Measurements from ENCODE around the gene GSK3B.

GSK3B gene

DNA sequence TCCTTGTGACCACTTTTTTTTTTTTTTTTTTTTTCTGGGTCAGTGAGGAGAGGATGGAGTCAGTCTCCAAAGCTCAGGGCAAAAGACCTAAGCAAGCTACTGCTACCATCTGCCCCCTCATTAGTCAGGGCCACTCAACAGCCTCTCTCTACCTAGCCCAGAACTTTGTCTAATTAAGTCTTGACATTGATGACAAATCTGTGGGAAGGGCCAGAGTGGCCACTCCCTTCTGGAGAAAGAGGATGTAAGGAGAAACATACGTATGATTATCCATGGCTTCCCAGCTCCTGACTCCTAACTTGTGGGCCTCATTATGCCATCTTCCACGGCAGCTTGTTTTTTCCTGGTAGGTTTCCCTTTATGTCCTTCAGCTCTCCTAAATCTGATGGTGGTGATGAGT is 274.4 kb downstream of the GSK3B start:
- no peak for DNase-seq (ENCODE audit: low read depth, low spot score)

DNA sequence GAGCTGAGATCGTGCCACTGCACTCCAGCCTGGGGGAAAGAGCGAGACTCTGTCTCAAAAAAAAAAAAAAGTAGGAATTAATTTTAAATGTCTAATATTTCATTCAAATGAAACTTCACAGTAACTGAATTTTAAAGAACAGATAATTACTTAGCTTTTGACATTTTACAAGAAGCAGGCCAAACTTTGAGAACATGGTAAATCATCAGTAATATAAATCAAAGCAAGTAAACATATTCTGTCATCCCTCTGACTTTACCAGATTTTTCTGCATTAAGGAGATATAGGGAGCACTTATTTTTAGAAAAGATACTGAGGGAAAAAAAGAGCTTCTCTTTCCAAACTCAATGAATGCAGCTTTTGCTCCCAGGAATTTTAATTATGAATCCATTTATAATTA is 275.3 kb downstream of the GSK3B start:
- no peak for DNase-seq (ENCODE audit: low read depth, low spot score)

DNA sequence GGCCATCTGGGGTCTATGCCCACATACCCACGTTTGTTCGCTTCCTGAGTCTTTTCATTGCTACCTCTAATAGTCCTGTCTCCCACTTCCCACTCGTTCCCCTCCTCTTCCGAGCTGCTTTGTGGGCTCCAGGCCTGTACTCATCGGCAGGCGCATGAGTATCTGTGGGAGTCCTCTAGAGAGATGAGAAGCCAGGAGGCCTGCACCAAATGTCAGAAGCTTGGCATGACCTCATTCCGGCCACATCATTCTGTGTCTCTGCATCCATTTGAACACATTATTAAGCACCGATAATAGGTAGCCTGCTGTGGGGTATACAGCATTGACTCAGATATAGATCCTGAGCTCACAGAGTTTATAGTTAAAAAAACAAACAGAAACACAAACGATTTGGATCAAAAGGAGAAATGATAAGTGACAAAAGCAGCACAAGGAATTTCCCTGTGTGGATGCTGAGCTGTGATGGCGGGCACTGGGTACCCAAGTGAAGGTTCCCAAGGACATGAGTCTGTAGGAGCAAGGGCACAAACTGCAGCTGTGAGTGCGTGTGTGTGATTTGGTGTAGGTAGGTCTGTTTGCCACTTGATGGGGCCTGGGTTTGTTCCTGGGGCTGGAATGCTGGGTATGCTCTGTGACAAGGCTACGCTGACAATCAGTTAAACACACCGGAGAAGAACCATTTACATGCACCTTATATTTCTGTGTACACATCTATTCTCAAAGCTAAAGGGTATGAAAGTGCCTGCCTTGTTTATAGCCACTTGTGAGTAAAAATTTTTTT is 276.5 kb downstream of the GSK3B start:
- no peak for DNase-seq (ENCODE audit: low read depth, low spot score)

DNA sequence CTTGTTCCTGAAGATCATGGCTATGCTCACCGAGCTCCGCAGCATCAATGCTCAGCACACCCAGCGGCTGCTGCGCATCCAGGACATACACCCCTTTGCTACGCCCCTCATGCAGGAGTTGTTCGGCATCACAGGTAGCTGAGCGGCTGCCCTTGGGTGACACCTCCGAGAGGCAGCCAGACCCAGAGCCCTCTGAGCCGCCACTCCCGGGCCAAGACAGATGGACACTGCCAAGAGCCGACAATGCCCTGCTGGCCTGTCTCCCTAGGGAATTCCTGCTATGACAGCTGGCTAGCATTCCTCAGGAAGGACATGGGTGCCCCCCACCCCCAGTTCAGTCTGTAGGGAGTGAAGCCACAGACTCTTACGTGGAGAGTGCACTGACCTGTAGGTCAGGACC is 277.2 kb downstream of the GSK3B start:
- no peak for DNase-seq (ENCODE audit: low read depth, low spot score)

DNA sequence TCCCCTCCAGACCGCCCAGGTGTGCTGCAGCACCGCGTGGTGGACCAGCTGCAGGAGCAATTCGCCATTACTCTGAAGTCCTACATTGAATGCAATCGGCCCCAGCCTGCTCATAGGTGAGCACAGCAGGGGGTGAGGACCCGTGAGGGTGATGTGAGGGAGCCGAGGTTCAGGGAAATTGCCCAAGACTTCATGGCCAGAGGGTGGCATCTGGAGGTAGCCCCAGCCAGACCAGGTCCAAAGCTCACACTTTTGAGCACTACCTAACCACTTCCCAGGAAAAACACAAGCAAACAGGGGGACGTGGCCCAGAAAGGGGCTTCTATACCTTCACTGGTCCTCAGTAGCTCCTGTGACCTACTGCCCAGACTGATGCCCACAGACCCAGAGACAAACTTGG is 278.5 kb downstream of the GSK3B start:
- DNase-seq (ENCODE audit: low read depth, low spot score): no peak

DNA sequence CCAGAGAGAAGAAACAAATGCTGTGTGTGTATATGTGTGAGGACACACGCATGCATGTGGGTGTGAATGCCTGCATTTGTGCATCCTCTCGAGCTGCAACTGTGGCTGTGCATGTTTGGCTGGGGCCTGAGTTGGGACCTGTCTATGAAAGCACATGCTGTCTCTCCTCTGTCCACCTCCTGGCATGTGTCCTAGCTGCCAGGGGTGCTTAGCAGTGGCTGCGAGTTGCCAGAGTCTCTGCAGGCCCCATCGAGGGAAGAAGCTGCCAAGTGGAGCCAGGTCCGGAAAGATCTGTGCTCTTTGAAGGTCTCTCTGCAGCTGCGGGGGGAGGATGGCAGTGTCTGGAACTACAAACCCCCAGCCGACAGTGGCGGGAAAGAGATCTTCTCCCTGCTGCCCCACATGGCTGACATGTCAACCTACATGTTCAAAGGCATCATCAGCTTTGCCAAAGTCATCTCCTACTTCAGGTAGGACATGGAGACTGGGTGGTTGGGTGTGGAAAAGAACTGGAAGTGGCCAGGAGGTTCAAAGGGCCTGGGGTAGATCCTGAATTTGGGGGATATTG is 281.7 kb downstream of the GSK3B start:
- DNase-seq (ENCODE audit: low read depth, low spot score): no peak

DNA sequence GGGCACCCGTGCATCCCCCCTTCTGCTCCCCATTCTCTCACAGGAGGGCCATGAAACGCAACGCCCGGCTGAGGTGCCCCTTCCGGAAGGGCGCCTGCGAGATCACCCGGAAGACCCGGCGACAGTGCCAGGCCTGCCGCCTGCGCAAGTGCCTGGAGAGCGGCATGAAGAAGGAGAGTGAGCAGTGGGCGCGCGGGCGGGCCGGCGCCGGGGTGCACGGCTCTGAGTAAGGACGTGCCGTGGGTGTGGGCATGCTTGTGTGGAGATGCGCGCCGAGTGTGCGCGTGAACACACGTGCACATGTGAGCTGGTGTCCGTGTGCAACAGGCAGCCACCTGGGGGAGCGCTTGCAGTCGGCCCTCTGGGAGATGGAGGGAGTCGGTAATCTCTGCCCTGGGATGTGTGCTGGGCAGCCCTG is 284.2 kb downstream of the GSK3B start:
- DNase-seq (ENCODE audit: low read depth, low spot score): no peak

DNA sequence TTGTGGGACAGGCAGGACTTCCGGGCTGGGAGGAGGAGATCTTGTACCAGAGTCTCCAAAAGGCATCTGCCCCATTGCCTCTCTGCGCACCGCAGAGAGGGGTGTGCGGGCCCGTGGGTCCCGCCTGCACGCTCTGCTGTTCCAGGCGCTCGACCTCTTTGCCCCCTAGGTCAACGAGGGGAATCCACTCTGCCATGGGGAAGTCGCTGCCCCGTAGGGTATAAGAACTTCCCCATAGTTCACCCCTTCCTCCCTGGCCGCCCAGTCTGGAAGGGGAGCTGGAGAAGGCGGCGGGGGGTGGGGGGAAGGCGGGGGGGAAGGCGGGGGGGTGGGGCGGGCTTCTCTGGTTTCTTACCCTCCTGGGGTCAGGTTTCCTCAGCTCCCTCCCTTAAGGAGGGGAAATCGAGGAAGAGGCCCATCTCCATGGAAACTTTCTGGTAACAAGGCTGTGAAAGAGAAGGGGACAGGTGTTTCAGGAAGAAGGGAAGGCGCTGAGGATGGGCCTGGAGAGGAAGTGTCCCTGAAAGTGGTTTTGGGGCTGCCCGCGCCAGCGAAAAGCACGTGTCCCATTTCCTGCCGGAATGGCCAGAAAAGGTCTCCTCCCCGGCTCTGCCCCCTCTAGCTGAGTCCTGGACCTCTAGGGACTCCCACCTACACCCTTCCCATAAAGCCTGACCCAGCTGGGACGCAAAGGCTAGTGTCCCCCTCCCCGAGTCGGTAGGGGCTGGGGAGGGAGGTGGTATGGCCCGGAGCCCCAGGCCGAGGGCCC is 284.8 kb downstream of the GSK3B start:
- DNase-seq (ENCODE audit: low read depth, low spot score): no peak

DNA sequence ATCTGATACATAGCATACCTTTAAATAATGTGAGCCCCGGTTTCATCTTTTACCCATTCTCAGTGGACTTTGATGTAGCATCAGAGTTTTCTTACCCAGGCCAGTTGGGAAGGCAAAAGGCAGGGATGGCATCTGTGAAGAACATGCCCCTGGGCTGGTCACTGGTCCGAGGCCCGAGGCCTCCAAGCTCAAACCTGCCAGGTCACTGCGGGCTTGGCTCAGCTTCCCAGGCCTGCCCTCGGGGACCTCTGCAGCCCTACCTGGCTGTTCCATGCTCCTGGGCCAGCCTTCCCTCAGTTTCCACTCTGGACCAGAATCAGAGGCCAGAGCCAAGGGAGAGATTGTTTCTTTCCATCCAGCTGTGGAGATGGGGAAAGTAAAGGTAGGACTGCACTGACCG is 285.4 kb downstream of the GSK3B start:
- DNase-seq (ENCODE audit: low read depth, low spot score): no peak

DNA sequence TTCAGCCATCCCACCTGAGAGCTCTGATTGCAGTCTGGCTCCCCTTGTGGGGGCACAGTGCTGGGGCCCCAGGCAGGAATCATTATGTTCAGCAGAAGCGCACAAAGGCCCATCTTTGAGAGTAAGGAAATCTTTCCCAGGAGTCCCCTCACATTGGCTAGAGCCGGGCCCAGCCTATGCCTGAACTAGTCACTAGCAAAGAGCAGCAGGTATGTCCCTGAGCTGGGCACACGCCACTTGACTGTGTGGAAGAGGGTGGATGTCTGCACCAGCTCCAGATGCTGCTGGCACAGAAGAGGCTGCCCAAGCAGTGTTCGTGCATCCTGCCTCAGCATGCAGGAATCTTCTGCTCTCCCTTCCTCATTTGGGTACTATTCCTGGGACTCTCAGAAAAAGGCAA is 286.0 kb downstream of the GSK3B start:
- no peak for DNase-seq (ENCODE audit: low read depth, low spot score)

DNA sequence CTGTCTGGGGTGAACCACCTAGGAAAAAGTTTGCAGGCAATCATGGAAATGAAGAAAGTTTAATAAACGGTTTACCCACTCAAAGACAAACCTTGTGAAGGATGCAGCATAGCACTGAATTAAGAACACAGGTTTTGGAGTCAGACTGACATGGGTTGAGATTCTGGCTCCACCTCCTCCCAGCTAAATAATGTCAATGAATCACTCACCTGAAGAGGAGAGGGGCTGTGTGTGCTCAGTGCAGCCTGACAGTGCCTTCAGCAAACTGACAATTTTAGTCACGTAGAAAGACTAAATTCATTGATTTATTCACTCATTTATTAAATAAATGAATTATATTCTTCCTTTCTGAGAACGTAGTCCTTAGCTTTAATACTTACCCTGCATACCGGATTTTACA is 293.4 kb downstream of the GSK3B start:
- no peak for DNase-seq (ENCODE audit: low read depth, low spot score)

DNA sequence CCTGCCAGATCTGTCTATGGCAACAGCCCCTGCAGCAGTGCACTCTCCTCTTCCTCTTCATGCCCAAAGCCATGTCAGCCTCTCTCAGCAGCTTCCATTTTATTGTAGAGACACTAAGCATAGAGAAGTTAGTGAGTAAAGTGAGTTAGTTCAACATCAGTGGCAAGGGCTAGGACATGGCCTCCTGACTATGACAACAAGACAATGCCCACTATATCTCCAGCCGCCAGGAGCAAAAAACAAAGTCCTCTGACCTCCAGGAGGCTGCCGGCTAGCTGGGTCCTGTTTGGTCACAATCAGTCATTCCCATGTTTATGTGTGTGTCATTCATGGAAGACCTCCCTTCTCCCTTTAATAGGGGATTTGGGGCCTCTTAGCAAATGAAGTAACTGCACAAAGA is 297.5 kb downstream of the GSK3B start:
- no peak for DNase-seq (ENCODE audit: low read depth, low spot score)

DNA sequence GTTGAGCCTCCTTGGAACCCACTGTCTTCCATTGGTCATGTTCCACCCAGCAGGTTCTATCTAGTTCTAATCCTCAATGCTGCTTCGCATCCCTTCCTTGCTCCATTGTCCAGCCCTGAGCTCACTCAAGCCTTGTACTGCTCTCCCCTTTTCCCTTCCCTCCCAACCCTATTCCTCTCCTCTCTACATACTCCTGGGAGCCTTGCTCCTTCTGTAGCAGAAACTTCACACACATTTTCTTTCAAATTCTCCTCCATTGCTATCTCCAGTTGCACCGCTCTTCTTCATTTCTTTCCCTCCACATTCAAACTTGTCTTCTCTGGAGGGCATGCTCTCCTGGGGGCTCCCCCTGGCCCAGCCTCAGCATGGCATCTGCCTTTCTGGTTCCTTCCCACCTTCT is 297.9 kb downstream of the GSK3B start:
- no peak for DNase-seq (ENCODE audit: low read depth, low spot score)

DNA sequence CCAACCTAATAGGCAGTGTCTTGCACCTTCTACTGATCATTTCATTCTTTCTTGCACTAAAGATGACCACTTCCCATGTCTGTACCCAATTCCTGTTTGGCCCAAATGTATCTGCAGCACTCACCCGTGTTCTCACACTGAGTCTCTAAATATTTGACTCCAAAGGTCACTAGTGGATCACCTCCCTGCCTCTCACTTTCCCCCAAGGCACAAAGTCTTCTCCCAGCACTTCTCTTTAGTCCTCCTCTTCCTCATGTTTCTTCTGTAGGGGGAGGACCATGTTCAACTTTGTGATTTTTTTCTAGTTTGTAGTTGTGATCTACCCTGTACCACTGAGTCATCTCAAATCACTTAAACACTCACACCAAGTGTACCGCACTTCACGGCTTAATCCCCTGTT is 298.4 kb downstream of the GSK3B start:
- DNase-seq (ENCODE audit: low read depth, low spot score): no peak

DNA sequence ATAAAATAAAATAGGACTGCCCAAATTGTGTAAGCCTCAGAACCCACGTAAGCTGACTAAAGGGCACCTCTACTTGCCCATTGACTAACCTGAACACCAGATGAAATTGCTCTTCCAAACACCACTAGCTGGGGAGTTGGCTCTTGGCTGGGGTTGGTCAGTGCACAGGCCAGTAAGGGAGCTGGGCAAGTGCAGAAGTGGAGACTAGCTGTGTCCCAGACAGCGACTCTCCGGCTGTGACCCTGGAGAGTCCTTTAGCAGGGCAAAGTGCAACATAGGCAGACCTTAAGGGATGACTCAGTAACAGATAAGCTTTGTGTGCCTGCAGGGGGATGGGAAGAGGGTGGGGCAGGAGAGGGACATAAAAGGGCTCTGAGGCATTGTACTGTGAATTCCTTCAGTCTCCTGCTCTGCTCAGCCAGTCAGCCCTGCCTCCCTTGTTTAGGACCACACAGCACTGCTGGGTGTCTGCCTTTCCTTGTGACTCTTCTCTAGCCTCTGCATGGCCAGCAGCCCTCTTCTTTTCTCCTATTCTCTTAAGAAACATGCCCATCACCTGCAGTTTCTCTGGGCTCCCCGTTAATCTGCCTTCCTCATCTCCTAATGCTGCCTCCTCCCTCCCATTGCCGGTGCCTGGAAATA is 299.2 kb downstream of the GSK3B start:
- DNase-seq (ENCODE audit: low read depth, low spot score): no peak

DNA sequence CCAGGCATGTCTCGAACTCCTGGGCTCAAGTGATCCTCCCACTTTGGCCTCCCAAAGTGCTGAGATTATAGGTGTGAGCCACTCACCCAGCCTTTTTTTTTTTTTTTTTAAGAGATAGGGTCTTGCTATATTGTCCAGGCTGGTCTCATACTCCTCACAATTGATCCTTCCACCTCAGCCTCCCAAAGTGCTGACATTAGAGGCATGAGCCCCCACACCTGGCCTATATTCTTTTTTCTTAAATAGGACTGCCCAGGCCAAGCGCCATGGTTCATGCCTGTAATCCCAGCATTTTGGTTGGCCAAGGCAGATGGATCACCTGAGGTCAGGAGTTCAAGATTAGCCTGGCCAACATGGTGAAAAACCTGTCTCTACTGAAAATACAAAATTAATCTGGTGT is 299.8 kb downstream of the GSK3B start:
- DNase-seq (ENCODE audit: low read depth, low spot score): no peak

DNA sequence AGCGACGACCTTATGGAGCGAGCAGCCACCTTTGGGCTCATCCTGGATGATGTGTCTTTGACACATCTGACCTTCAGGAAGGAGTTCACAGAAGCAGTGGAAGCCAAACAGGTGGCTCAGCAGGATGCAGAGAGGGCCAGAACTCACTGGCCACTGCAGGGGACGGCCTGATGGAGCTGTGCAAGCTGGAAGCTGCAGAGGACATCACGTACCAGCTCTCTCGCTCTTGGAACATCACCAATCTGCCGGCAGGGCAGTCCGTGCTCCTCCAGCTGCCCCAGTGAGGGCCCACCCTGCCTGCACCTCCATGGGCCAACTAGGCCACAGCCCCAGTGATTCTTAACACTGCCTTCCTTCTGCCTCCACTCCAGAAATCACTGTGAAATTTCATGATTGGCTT is 302.0 kb downstream of the GSK3B start:
- no peak for DNase-seq (ENCODE audit: low read depth, low spot score)

DNA sequence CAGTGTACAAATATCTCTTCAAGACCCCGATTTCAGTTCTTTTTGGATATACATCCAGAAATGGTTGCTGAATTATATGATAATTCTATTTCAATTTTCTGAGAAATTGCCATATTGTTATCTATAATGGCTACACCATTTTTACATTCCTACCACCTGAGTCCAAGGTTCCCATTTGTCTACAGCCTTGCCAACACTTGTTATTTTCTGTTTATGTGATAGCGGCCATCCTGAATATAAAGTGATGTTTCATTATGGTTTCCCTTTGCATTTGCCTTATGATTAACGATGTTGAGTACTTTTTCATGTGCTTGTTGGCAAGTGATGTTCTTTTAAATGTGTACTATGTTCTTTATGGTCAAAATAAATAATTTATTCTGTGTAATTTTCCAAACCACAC is 303.9 kb downstream of the GSK3B start:
- DNase-seq (ENCODE audit: low read depth, low spot score): no peak

DNA sequence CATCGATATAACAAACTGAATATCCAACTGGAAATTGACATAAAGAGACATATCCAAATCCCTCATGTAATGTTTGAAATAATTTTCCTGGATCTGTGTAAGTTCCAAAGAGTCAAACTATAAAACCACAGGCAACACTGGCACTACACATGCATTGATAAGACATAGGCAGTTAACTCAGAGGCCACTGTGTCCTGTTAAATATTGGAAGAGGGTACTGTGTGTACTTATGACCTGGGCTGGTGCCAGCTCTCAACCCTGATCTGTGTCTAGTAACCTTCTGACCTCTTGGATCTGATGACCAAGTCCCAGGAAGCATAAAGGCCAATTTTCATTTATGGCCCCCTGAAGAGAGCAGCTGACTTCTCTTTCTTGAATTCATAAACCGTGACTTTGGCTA is 307.8 kb downstream of the GSK3B start:
- DNase-seq (ENCODE audit: low read depth, low spot score): no peak

DNA sequence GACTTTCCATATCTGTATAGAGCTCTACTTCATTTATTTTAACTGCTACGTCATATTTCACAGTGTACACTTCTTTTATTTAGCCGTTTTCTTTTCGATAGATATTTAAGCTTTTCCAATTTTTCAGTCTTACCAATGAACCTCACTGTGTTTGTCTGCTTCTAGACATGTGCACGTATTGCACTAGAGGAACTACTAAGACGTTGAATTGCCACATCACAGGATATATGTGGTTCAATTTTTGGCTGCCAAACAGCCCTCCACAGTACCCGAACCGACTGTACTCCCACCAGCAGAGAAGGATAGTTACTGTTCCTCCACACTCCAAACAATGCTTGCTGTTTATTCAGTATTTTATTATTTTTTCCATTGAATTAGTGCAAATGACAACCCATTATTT is 310.4 kb downstream of the GSK3B start:
- DNase-seq (ENCODE audit: low read depth, low spot score): no peak

DNA sequence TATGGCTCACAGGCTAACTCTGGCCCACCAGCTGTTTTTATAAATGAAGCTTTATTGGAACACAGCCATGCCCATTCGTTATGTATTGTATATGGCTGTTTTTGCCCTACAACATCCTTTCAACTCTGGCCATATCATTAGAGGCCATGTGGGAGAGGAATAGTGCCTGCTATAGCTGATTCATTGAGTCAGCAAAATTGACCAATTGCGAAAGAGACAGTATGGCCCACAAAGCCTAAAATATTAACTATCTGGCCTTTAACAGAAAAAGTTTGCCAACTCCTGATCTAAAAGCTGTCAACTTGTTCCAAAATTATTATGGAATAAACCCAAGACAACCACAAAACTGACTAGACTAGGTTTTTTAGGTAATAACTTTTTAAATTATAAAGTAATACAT is 311.0 kb downstream of the GSK3B start:
- DNase-seq (ENCODE audit: low read depth, low spot score): no peak

DNA sequence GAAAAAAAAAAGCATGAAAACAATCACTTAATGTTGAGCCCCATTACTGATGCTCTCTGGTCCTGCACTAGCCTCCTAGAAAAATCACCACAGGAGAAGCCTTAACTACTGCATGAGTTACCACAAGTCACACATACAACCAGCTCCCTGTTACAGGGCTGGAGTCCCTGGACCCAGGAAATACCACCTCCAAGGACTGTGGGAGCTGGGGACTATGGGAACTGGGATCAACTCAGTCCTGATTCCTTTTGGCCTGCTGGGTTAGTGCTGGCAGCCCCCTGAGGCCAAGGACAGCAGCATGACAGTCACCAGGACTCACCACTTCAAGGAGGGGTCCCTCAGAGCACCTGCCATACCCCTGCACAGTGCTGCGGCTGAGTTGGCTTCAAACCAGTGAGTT is 311.8 kb downstream of the GSK3B start:
- no peak for DNase-seq (ENCODE audit: low read depth, low spot score)

Measured in brain pericyte (primary cell).